GM19452 (cell line): ENCODE data around the gene PCDH12.

Source experiments
- ATAC-seq: cut with Tn5 transposase; IDR thresholded peaks from one replicate; pipeline ENCODE4 v1.9.1; 2021; ENCODE audit not compliant: unreplicated experiment

The PCDH12 gene

GRCh38 chr5:141910271-141910673 lies 47.7 kb downstream of the PCDH12 start:
- ATAC-seq = no peak

- ATAC-seq = no peak
Observed at GRCh38 chr5:141909212-141909611, 48.8 kb downstream of the PCDH12 start.

GRCh38 chr5:141908796-141909195 lies 49.2 kb downstream of the PCDH12 start:
- no peak for ATAC-seq

GRCh38 chr5:141906972-141907371 lies 51.0 kb downstream of the PCDH12 start:
- no peak for ATAC-seq

GRCh38 chr5:141906517-141906916 lies 51.5 kb downstream of the PCDH12 start:
- ATAC-seq = no peak

GRCh38 chr5:141904551-141904950 lies 53.5 kb downstream of the PCDH12 start:
- no peak for ATAC-seq

GRCh38 chr5:141903261-141903660 lies 54.7 kb downstream of the PCDH12 start:
- ATAC-seq = no peak

GRCh38 chr5:141902015-141902814 lies 55.8 kb downstream of the PCDH12 start:
- ATAC-seq = no peak

GRCh38 chr5:141898448-141899049 lies 59.5 kb downstream of the PCDH12 start:
- ATAC-seq = no peak

- ATAC-seq = no peak
Observed at GRCh38 chr5:141897425-141897824, 60.6 kb downstream of the PCDH12 start.
